GM23248 (cell line): Measurements from ENCODE around the gene TOM1. TPM values are rescaled to one million over a fixed set of nuclear protein-coding genes. Genes with fewer than 3 reads are reported as not detected.

Experiments used
- DNase-seq: peaks from one replicate; pipeline ENCODE4 v3.0.0-alpha.2; 2015
- H2AFZ ChIP-seq: fragments of 200-600 bp; sonication (generic); 2 replicates; pipeline ENCODE4 v1.6.1; 2016; ENCODE audit warnings: antibody characterized with exemption
- H3F3A ChIP-seq: fragments of 200-600 bp; sonication (generic); 2 replicates; pipeline ENCODE4 v1.6.1; 2016; ENCODE audit warnings: mild to moderate bottlenecking, antibody characterized with exemption, mixed run types; ENCODE audit not compliant: insufficient read depth
- H3K27ac ChIP-seq: fragments of 200-600 bp; sonication (generic); 2 replicates; pipeline ENCODE4 v1.5.1; 2016; ENCODE audit warnings: mild to moderate bottlenecking
- H3K27me3 ChIP-seq: fragments of 200-600 bp; sonication (generic); replicated peaks from 2 replicates; pipeline ENCODE4 v1.6.1; 2016; ENCODE audit warnings: mild to moderate bottlenecking; ENCODE audit not compliant: insufficient read depth
- H3K36me3 ChIP-seq: fragments of 200-600 bp; sonication (generic); 2 replicates; pipeline ENCODE4 v1.6.1; 2016; ENCODE audit warnings: low read depth, mild to moderate bottlenecking
- H3K4me1 ChIP-seq: fragments of 200-600 bp; sonication (generic); 2 replicates; pipeline ENCODE4 v1.6.1; 2016; ENCODE audit warnings: mild to moderate bottlenecking; ENCODE audit not compliant: insufficient read depth
- H3K4me2 ChIP-seq: fragments of 200-600 bp; sonication (generic); one replicate; pipeline ENCODE4 v1.6.1; 2016; ENCODE audit warnings: mild to moderate bottlenecking; ENCODE audit not compliant: unreplicated experiment
- H3K4me3 ChIP-seq: fragments of 200-600 bp; sonication (generic); 2 replicates; pipeline ENCODE4 v1.5.1; 2016; ENCODE audit warnings: mild to moderate bottlenecking
- H3K79me2 ChIP-seq: fragments of 200-600 bp; sonication (generic); 2 replicates; pipeline ENCODE4 v1.6.1; 2016; ENCODE audit warnings: mild to moderate bottlenecking; ENCODE audit not compliant: insufficient read depth
- H3K9ac ChIP-seq: fragments of 200-600 bp; sonication (generic); 2 replicates; pipeline ENCODE4 v1.6.1; 2016; ENCODE audit warnings: mild to moderate bottlenecking
- H3K9me2 ChIP-seq: fragments of 200-600 bp; sonication (generic); 2 replicates; pipeline ENCODE4 v1.6.1; 2016; ENCODE audit warnings: mixed run types, mild to moderate bottlenecking, moderate library complexity; ENCODE audit not compliant: insufficient read depth
- H3K9me3 ChIP-seq: fragments of 200-600 bp; sonication (generic); one replicate; pipeline ENCODE4 v1.6.1; 2017; ENCODE audit warnings: low read depth
- H4K20me1 ChIP-seq: fragments of 200-600 bp; sonication (generic); 2 replicates; pipeline ENCODE4 v1.6.0; 2016; ENCODE audit not compliant: insufficient read depth
- EZH2 ChIP-seq: fragments of 200-600 bp; sonication (generic); IDR thresholded peaks from 2 replicates; pipeline ENCODE4 v1.6.1; 2018; ENCODE audit warnings: antibody characterized with exemption, mild to moderate bottlenecking; ENCODE audit not compliant: insufficient read depth, poor library complexity, severe bottlenecking
- EZH2phosphoT487 ChIP-seq: fragments of 200-600 bp; sonication (generic); IDR thresholded peaks from 2 replicates; pipeline ENCODE4 v1.6.1; 2018; ENCODE audit warnings: antibody characterized with exemption, moderate library complexity, mild to moderate bottlenecking, low read depth; ENCODE audit not compliant: insufficient read depth
- WGBS, 2 experiments: methylation state at CpG; one replicate each; pipeline ENCODE4 v1.1.6; 2015 to 2017; ENCODE audit warnings: low lambda C conversion rate in 2 of 2, low coverage in 1 of 2; ENCODE audit errors: missing lambda C conversion rate in 2 of 2; 5-methylcytosine and 5-hydroxymethylcytosine counted together
- in situ Hi-C: fragments of 300-500 bp; cut with MboI; formaldehyde crosslinking; loops from 2 replicates; pipeline ENCODE4 v1.15.0; 2020
- polyA plus RNA-seq: library from polyadenylated mRNA; unstranded; fragments of >200 nt; fragmentation: Nextera tagmentation; extraction: Ambion mirVana; gene quantifications from 2 replicates; pipeline ENCODE4 v1.2.1, GENCODE V29; 2016
- total RNA-seq: library from RNA; depleted of rRNA; stranded (reverse); fragments of >200 nt; shearing (Covaris generic); gene quantifications from 2 replicates; pipeline ENCODE4 v1.2.3, GENCODE V29; 2014

Gene TOM1
- total and polyA plus RNA-seq, 2 experiments from 2014 or later: 61.3 to 69.7 TPM

DNA sequence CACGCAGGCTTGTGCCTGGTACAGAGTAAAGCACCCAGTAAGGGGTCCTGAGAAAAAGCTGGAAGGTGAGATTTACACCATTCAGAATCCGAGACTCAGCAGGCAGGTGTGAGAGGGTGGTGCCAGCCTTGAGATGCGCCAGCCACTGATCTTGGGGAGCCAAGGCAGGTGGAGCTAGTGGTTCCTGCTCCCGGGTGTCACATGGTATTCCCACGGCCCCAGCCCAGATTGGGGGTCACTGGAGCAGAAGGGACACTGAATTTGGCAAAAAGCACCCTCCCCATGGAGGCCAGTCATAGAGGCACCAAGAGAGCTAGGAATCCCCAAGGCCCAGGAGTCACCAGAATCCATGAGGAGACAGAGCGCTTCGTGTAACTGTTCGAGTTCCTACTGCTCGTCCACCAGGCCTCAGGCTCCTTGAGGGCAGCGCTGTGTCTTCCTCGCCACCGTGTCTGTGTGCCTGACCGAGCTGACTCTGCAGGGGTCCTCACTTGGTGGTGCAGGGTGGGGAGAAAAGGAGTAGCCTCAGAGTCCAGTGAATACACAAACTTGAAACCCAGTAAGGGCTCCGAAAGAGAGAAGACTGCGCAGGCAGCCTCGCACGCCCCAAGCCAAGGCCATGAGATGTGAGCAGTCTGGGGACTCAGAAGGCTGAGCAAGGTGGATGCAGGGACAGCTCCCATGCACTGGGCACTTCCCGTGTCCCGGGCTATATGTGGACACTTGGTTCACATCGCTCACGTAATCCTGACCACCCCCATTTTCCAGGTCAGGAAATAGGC, 28.2 kb downstream of the TOM1 start:
- H3K4me3 ChIP-seq: no peak overlapping the region
- H4K20me1 ChIP-seq: no peaks in the 10 kb centered on the region
- no peaks in the 10 kb centered on the region for H3K9me2 ChIP-seq
- no peak overlapping the region for H2AFZ ChIP-seq
- in situ Hi-C loops: no loop called here
- H3K36me3 ChIP-seq: peaks cover 69% of the 10 kb centered on the region
- H3K27me3 ChIP-seq: no peaks in the 10 kb centered on the region
- TF ChIP-seq EZH2 (no peak), EZH2phosphoT487 (no peak)
- no peaks in the 10 kb centered on the region for H3K9me3 ChIP-seq
- H3K4me2 ChIP-seq: no peak overlapping the region
- peaks cover 12% of the 10 kb centered on the region for H3K4me1 ChIP-seq
- DNase-seq: no peak
- no peak overlapping the region for H3K27ac ChIP-seq
- no peak overlapping the region for H3K9ac ChIP-seq
- H3F3A ChIP-seq: peaks cover 11% of the 10 kb centered on the region
- no peaks in the 10 kb centered on the region for H3K79me2 ChIP-seq
- WGBS, 2 experiments: 97 to 98% methylated on average over 20 to 21 of the region's 21 CpGs

DNA sequence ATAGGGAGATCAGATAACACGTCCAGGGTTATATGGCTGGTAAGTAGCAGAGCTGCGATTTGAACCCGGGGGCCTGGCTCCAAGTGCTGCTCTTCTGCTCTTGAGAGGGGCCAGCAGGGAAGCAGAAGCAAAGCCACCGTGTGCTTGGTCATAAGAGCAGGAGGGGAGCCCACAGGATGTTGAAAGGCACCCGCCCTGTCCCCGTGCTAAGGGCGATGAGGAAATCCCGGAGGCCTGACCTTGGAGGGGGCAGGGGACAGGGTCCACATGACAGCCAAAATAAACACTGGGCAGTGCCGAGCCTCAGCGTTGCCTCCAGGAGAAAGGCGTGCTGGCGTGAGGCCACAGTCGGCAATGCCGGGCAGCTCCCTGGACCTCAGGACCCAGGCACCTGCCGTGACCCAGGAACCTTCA, 28.8 kb downstream of the TOM1 start:
- no peaks in the 10 kb centered on the region for H4K20me1 ChIP-seq

DNA sequence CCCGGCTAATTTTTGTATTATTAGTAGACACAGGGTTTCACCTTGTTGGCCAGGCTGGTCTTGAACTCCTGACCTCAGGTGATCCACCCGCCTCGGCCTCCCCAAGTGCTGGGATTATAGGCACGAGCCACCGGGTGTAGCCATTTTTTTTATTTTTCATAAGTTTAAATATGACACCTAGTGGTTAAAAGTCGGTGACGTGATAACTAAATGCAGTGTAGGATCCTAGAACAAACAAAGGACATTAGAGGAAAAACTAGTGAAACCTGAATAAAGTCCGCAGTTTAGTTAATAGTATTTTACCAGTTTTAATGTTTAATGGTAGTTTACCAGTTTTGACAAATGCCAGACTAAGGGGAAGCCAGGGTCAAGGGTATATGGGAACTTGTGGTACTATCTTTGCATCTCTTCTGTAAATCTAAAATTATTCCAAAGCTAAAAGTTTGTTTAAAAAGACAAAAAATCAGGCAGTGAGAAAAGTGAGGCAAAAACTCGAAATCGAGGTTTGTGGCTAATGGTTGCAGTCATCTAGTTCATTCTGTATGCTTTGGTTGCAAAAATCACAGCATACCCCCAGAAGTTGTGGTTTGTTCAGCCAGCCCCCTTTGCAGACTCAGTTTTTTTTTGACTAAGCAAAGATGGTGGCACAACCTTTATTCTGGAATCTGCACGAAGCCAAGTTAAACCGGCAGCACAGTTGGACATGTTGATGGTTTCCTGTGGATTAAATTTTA, 29.6 kb downstream of the TOM1 start:
- peaks cover 12% of the 10 kb centered on the region for H3K4me1 ChIP-seq
- peaks cover 11% of the 10 kb centered on the region for H3F3A ChIP-seq
- in situ Hi-C loops: no loop called here
- H3K4me3 ChIP-seq: no peak overlapping the region
- H3K9me3 ChIP-seq: no peaks in the 10 kb centered on the region
- H3K27ac ChIP-seq: no peak overlapping the region
- H3K9ac ChIP-seq: no peak overlapping the region
- H3K27me3 ChIP-seq: no peaks in the 10 kb centered on the region
- no peak for TF ChIP-seq EZH2
- no peak for TF ChIP-seq EZH2phosphoT487
- H4K20me1 ChIP-seq: no peaks in the 10 kb centered on the region
- WGBS, 2 experiments: 88 to 92% methylated on average over 12 of the region's 12 CpGs
- peaks cover 69% of the 10 kb centered on the region for H3K36me3 ChIP-seq
- H3K79me2 ChIP-seq: no peaks in the 10 kb centered on the region
- H3K4me2 ChIP-seq: no peak overlapping the region
- H2AFZ ChIP-seq: no peak overlapping the region
- no peaks in the 10 kb centered on the region for H3K9me2 ChIP-seq
- DNase-seq: no peak

More for the DNA sequence above, 28.8 kb downstream of the TOM1 start:
- Histone ChIP-seq H3K4me1 (peaks cover 12% of the 10 kb centered on the region), H3K27me3 (no peaks in the 10 kb centered on the region), H3K9ac (no peak overlapping the region), H3K27ac (no peak overlapping the region), H3K9me2 (no peaks in the 10 kb centered on the region), H3K9me3 (no peaks in the 10 kb centered on the region), H3F3A (peaks cover 11% of the 10 kb centered on the region), H3K79me2 (no peaks in the 10 kb centered on the region), H3K4me2 (no peak overlapping the region), H3K36me3 (peaks cover 72% of the 10 kb centered on the region), H3K4me3 (no peak overlapping the region), H2AFZ (no peak overlapping the region)
- no peak for DNase-seq
- in situ Hi-C loops: no loop called here
- TF ChIP-seq EZH2phosphoT487 (no peak), EZH2 (no peak)
- 97 to 99% methylated on average over 15 of the region's 15 CpGs for WGBS, 2 experiments

DNA sequence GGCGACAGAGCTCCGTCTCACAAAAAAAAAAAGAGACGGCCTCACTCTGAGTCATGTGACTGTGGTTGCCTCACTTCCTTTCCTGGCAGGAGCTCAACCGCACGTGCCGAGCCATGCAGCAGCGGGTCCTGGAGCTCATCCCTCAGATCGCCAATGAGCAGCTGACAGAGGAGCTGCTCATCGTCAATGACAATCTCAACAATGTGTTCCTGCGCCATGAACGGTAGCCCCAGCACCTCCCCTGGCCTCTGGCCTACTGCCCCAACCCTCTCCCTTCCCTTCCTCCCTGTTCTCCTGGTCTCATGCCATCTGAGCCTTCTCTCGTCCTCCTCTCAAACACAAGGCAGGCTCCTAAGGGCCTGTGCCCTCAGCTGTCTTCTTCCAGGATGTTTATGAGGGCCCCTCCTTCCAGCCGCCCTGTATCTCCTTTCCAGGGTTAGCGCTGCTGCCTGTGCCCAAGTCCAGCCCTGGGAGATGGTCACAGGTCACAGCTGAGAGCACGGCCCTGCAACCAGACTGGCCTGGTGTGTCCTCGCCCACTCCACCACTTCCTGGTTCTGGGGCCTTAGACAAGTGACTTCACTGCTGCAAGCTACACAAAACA, 30.7 kb downstream of the TOM1 start:
- no peaks in the 10 kb centered on the region for H4K20me1 ChIP-seq
- DNase-seq: peak; percentile 92
- peak overlapping the region; percentile 20 for H3K4me2 ChIP-seq
- no peaks in the 10 kb centered on the region for H3K79me2 ChIP-seq
- TF ChIP-seq EZH2phosphoT487 (no peak), EZH2 (no peak)
- peaks cover 12% of the 10 kb centered on the region for H3K4me1 ChIP-seq
- H3K27me3 ChIP-seq: no peaks in the 10 kb centered on the region
- peaks cover 66% of the 10 kb centered on the region for H3K36me3 ChIP-seq
- 22 to 23% methylated on average over 16 of the region's 16 CpGs for WGBS, 2 experiments
- H3K9ac ChIP-seq: peak overlapping the region; percentile 45
- H2AFZ ChIP-seq: no peak overlapping the region
- no peaks in the 10 kb centered on the region for H3K9me3 ChIP-seq
- H3K4me3 ChIP-seq: no peak overlapping the region
- in situ Hi-C loops: no loop called here
- peak overlapping the region; percentile 66 for H3K27ac ChIP-seq
- no peaks in the 10 kb centered on the region for H3K9me2 ChIP-seq
- peaks cover 11% of the 10 kb centered on the region for H3F3A ChIP-seq
